Natural killer cell (primary cell): Measurements from ENCODE around the gene TDRD3. TPM values are rescaled to one million over a fixed set of nuclear protein-coding genes. Genes with fewer than 3 reads are reported as not detected.
A peak's percentile ranks its signal among the peaks of the same experiment; 100 is the strongest.
"Not testable (repeated sequence)": the region's sequence is repeated elsewhere in the genome, so short reads cannot be mapped to it uniquely, and the experiment has no call there.

ENCODE experiments used
- ATAC-seq, 3 donors: fragments of 150-1000 bp in 2 of 3; fragments of 200-7000 bp in 1 of 3; cut with Tn5 transposase; 1 replicate in 1 of 3; 2 replicates in 2 of 3; pipeline ENCODE4 v1.10.0; 2021; ENCODE audit warnings: mild to moderate bottlenecking in 2 of 3, moderate library complexity in 2 of 3
- DNase-seq, 2 donors: peaks; one replicate each; pipeline versions ENCODE4 v3.0.0 to v3.0.0-alpha.2; 2013 to 2021; ENCODE audit warnings: mixed read lengths in 1 of 2
- H3K27ac ChIP-seq: one replicate; pipeline ENCODE4 v1.5.1; 2013; ENCODE audit warnings: mild to moderate bottlenecking, low read length
- H3K27me3 ChIP-seq: one replicate; pipeline ENCODE4 v1.6.1; 2013; ENCODE audit warnings: low read length; ENCODE audit not compliant: control insufficient read depth, insufficient read depth
- H3K36me3 ChIP-seq: one replicate; pipeline ENCODE4 v1.6.1; 2013; ENCODE audit warnings: low read length; ENCODE audit not compliant: control insufficient read depth, insufficient read depth
- H3K4me1 ChIP-seq: one replicate; pipeline ENCODE4 v1.6.1; 2013; ENCODE audit warnings: low read length; ENCODE audit not compliant: control insufficient read depth, insufficient read depth
- H3K4me3 ChIP-seq: one replicate; pipeline ENCODE4 v1.5.1; 2013; ENCODE audit warnings: low read length
- H3K9me3 ChIP-seq: one replicate; pipeline ENCODE4 v1.6.1; 2013; ENCODE audit warnings: low read length; ENCODE audit not compliant: control insufficient read depth, insufficient read depth
- H3K27ac Mint-ChIP-seq, 2 donors: one replicate each; pipeline ENCODE4 v1.8.0; 2022; ENCODE audit warnings: mild to moderate bottlenecking in 2 of 2, mixed read lengths in 2 of 2, moderate library complexity in 1 of 2
- H3K27me3 Mint-ChIP-seq, 2 donors: one replicate each; pipeline ENCODE4 v1.8.0; 2022; ENCODE audit warnings: low read depth in 2 of 2, mixed read lengths in 2 of 2
- H3K36me3 Mint-ChIP-seq: one replicate; pipeline ENCODE4 v1.8.0; 2022; ENCODE audit warnings: mixed read lengths
- H3K4me1 Mint-ChIP-seq, 2 donors: one replicate each; pipeline ENCODE4 v1.8.0; 2022; ENCODE audit warnings: mixed read lengths in 2 of 2
- H3K4me3 Mint-ChIP-seq: one replicate; pipeline ENCODE4 v1.8.0; 2022; ENCODE audit warnings: mild to moderate bottlenecking, moderate library complexity, mixed read lengths
- H3K9me3 Mint-ChIP-seq, 2 donors: one replicate each; pipeline ENCODE4 v1.8.0; 2022; ENCODE audit warnings: mixed read lengths in 2 of 2
- WGBS: methylation state at CpG from one replicate; pipeline ENCODE4 v1.1.7; 2013; ENCODE audit warnings: missing lambda C conversion rate; ENCODE audit not compliant: insufficient coverage; 5-methylcytosine and 5-hydroxymethylcytosine counted together
- intact Hi-C: fragments of 100-400 bp; cut with micrococcal nuclease; formaldehyde crosslinking; loops from one replicate; pipeline ENCODE4 v1.14.2; 2022
- total RNA-seq, 4 donors: library from RNA; stranded (reverse); fragments of 120-200 nt in 1 of 4; gene quantifications; one replicate each; pipeline versions ENCODE4 v1.2.3 to v1.2.4, GENCODE V29; 2013 to 2022
- TF ChIP-seq, protein P1 (sequence below): fragments of 200-600 bp; IDR thresholded peaks from one replicate; pipeline ENCODE4 v1.8.0; 2022; ENCODE audit warnings: antibody characterized with exemption

TDRD3 gene
- total RNA-seq, 3 donors from 2014 or later (not counting 1 experiment from before 2014, with no cell fraction given): 30.6 to 33.4 (median 32.1) TPM

DNA sequence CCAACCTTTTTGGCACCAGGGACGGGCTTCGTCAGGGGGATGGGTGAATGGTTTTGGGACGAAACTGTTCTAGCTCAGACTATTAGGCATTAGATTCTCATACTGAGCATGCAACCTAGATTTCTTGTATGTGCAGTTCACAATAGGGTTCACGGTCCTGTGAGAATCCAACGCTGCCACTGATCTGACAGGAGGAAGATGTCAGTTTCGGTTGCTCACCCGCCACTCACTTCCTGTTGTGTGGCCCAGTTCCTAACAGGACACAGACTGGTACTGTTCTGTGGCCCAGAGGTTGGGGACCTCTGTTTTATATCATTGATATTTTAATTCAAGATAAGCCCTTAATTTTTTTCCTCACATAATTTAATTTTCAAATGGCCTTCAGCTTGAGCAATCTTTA, 26.7 kb upstream of the TDRD3 start:
- no peak for ATAC-seq

DNA sequence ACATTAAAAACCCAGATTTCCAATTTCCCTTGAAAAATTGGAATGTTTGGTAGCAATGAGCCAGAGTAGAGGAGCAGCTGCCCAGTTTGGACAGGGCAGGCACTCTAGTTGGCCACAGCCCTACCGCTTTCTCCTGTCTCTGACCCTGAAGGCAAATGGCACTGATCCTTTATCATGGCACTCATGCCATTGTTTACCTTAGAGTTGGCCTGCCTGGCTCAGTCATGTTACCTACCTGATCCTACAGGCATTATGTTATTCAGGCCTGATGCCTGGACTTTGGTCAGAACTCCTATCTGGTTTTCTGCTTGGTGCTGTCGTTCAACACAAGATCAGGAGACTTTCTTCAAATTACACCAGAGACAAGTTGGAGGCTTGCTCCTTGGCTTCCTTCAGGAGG, 24.9 kb upstream of the TDRD3 start:
- no peak for DNase-seq
- 96% methylated on average over 2 of the region's 2 CpGs for WGBS
- peaks cover 3 to 31% of the 10 kb centered on the region in 2 donors for H3K27me3 Mint-ChIP-seq

More for the DNA sequence above, 26.7 kb upstream of the TDRD3 start:
- Histone ChIP-seq H3K27me3 (no peaks in the 10 kb centered on the region), H3K27ac (no peak overlapping the region), H3K4me1 (no peaks in the 10 kb centered on the region), H3K4me3 (no peak overlapping the region), H3K9me3 (no peaks in the 10 kb centered on the region), H3K36me3 (no peaks in the 10 kb centered on the region)
- WGBS: 82% methylated on average over 7 of the region's 7 CpGs
- no peak overlapping the region for H3K27ac Mint-ChIP-seq
- H3K27me3 Mint-ChIP-seq: peaks cover 3 to 31% of the 10 kb centered on the region in 2 donors
- intact Hi-C loops: no loop called here
- H3K36me3 Mint-ChIP-seq: no peaks in the 10 kb centered on the region
- peaks cover 0 to 2% of the 10 kb centered on the region in 2 donors for H3K9me3 Mint-ChIP-seq
- peak in 1 of 2 donors; percentile 7 for DNase-seq
- TF ChIP-seq, protein P1, sequence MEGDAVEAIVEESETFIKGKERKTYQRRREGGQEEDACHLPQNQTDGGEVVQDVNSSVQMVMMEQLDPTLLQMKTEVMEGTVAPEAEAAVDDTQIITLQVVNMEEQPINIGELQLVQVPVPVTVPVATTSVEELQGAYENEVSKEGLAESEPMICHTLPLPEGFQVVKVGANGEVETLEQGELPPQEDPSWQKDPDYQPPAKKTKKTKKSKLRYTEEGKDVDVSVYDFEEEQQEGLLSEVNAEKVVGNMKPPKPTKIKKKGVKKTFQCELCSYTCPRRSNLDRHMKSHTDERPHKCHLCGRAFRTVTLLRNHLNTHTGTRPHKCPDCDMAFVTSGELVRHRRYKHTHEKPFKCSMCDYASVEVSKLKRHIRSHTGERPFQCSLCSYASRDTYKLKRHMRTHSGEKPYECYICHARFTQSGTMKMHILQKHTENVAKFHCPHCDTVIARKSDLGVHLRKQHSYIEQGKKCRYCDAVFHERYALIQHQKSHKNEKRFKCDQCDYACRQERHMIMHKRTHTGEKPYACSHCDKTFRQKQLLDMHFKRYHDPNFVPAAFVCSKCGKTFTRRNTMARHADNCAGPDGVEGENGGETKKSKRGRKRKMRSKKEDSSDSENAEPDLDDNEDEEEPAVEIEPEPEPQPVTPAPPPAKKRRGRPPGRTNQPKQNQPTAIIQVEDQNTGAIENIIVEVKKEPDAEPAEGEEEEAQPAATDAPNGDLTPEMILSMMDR: no peak
- H3K4me1 Mint-ChIP-seq: no peaks in the 10 kb centered on the region
- no peak overlapping the region for H3K4me3 Mint-ChIP-seq

DNA sequence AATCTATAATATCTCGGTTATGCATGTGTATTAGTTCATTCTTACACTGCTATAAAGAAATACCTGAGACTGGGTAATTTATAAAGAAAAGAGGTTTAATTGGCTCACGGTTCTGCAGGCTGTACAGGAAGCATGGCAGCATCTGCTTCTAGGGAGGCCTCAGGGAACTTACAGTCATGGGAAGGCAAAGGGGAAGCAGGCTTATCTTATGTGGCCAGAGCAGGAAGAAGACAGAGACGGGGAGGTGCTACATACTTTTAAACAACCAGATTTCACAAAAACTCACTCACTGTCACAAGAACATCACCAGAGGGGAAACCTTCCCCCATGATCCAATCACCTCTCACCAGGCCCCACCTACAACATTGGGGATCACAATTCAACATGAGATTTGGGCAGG, 17.7 kb upstream of the TDRD3 start:
- intact Hi-C loops, H3K9me3 Mint-ChIP-seq, H3K27ac Mint-ChIP-seq, H3K4me1 Mint-ChIP-seq, H3K4me1 ChIP-seq, H3K36me3 ChIP-seq, H3K9me3 ChIP-seq, H3K36me3 Mint-ChIP-seq, H3K4me3 ChIP-seq, H3K27me3 ChIP-seq, H3K27ac ChIP-seq, ATAC-seq, DNase-seq, H3K4me3 Mint-ChIP-seq: not testable (repeated sequence)
- H3K27me3 Mint-ChIP-seq: peaks cover 11 to 22% of the 10 kb centered on the region in 2 donors
- 50% methylated on average over 2 of the region's 3 CpGs for WGBS

More for the DNA sequence above, 24.9 kb upstream of the TDRD3 start:
- H3K9me3 Mint-ChIP-seq: peaks cover 0 to 2% of the 10 kb centered on the region in 2 donors
- H3K4me3 ChIP-seq: no peak overlapping the region
- H3K4me1 ChIP-seq: no peaks in the 10 kb centered on the region
- no peaks in the 10 kb centered on the region for H3K9me3 ChIP-seq
- intact Hi-C loops: no loop called here
- no peaks in the 10 kb centered on the region for H3K4me1 Mint-ChIP-seq
- no peak overlapping the region for H3K27ac Mint-ChIP-seq
- no peak overlapping the region for H3K4me3 Mint-ChIP-seq
- no peaks in the 10 kb centered on the region for H3K36me3 Mint-ChIP-seq
- H3K27me3 ChIP-seq: no peaks in the 10 kb centered on the region
- no peak overlapping the region for H3K27ac ChIP-seq
- no peaks in the 10 kb centered on the region for H3K36me3 ChIP-seq
- ATAC-seq: no peak
- TF ChIP-seq, protein P1: no peak

DNA sequence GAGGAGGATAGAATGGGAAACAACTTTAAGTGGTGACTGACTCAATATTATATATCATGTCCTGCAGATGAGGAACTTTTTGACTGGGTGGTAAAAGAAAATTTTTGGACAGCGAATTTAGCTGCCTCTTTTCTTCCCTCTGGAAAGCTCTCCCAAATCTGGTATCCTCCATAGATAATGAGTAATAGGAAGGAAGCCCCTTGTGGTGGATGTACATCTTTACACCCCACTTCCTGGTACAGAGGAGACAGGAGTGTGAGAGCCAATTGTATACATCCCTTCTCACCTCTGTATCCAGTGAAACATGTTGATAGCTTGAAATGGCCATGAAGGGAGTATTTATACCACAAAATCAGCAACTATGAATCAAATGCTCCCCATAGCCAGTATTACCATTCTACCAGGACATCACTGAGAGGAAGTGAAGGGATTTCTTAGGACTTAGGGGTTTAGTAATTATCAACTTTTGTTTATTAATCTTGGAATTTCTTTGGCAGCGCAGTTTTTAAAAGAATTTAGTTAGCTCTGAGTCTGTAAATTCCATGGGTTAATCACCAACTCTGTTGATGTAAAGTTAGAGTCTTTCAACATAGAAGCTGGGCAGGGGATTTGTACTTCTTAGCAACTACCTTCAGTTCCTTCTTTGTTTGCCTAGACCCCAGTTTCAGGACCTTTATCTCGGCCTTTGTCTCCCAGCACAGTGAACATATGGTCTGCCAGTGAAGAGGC, 17.0 kb upstream of the TDRD3 start:
- Histone ChIP-seq H3K27me3 (no peaks in the 10 kb centered on the region), H3K9me3 (no peaks in the 10 kb centered on the region), H3K4me3 (no peak overlapping the region), H3K27ac (no peak overlapping the region), H3K36me3 (no peaks in the 10 kb centered on the region), H3K4me1 (no peaks in the 10 kb centered on the region)
- DNase-seq (no peak), ATAC-seq (no peak)
- no peak overlapping the region for H3K27ac Mint-ChIP-seq
- H3K36me3 Mint-ChIP-seq: no peaks in the 10 kb centered on the region
- H3K4me1 Mint-ChIP-seq: no peaks in the 10 kb centered on the region
- WGBS: 96% methylated on average over 2 of the region's 3 CpGs
- no peak overlapping the region for H3K4me3 Mint-ChIP-seq
- intact Hi-C loops: no loop called here
- peaks cover 0 to 2% of the 10 kb centered on the region in 2 donors for H3K9me3 Mint-ChIP-seq
- H3K27me3 Mint-ChIP-seq: peaks cover 9 to 17% of the 10 kb centered on the region in 2 donors
- TF ChIP-seq, protein P1: no peak
